Measurements from ENCODE around the gene FRG2B.
"Not testable (repeated sequence)": the region's sequence is repeated elsewhere in the genome, so short reads cannot be mapped to it uniquely, and the experiment has no call there.

The FRG2B gene

DNA sequence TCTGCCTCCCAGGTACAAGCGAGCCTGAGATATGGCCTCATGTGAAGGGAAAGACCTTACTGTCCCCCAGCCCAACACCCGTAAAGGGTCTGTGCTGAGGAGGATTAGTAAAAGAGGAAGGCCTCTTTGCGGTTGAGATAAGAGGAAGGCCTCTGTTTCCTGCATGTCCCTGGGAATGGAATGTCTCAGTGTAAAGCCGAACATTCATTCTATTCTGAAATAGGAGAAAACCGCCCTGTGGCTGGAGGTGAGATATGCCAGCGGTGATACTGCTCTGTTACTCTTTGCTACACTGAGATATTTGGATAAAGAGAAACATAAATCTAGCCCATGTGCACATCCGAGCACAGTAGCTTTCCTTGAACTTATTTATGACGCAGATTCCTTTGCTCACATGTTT, 26.7 kb downstream of the FRG2B start:
- not testable (repeated sequence) for DNase-seq (ENCODE audit: low spot score)

DNA sequence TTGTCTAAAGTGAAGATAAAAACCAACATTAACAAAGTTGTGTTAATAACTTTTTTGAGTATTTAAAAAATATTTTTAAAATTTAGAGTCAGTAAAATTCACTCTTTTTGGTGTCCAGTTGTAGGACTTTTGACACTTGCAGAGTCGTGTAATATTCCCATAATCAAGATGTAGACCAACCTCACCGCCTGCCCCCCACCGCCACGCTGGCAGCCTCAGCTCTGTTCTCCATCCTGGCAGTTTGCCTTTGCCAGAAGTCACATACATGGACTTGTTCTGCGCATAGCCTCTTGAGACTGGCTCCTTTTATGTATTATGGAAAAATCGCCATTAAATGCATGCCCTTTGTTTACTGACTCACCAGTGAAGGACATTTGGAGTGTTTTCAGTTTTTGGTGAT, 33.9 kb downstream of the FRG2B start:
- no peak for DNase-seq (ENCODE audit: low spot score)

DNA sequence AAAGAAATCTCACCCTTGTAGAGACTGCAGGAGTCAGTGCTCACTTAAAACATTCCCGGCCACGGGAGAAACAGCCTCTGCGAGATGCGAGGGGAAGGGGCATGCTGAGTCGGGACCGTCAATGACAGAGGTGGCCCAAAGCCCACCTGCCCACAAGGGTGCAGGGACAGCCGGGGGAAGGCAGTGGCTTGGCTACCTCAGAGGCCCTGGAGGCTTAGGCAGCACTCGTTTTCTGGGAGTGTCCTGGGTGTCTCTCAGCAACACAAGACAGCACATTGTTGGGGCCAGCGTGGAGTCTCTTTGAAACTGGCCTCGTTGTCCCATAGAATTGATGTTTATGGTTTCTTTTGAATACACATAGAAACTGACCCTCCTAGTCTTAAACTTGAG, 35.6 kb downstream of the FRG2B start:
- no peak for DNase-seq (ENCODE audit: low spot score)

DNA sequence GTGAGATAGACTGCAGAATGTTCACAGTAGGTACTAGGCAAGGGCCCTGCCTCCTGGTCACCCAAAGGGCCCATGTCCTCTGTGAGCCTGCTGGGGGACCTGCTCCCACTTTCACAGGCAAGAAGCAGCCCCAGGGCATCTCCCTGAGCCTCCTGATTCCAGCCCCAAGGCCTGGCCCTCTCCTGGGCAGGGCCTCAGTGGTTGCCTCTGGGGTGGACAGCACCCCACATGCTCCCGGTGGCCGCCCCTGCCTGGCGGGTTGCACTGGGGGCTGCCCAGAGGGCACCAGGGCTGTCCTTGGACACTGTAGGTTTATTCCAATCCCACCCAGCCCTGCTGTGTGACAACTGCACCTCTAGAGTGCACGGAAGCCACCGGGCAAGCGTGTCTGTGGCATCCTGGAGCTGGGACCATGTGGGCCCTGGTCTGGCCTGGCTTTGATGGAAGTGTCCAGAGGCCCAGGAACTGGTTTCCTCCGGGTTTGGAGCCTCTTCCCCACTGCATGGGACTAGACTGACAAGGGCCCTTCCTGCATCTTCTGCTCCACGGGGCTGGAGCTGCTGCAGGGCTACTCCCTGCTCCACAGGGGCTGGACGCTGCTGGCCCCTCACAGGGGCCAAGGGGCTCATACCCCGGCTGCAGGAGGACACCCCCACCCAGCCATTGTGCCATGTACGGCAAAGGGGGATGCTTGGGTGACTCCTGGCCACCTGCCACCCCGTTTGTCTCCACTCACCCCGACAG, 36.2 kb downstream of the FRG2B start:
- no peak for DNase-seq (ENCODE audit: low spot score)

DNA sequence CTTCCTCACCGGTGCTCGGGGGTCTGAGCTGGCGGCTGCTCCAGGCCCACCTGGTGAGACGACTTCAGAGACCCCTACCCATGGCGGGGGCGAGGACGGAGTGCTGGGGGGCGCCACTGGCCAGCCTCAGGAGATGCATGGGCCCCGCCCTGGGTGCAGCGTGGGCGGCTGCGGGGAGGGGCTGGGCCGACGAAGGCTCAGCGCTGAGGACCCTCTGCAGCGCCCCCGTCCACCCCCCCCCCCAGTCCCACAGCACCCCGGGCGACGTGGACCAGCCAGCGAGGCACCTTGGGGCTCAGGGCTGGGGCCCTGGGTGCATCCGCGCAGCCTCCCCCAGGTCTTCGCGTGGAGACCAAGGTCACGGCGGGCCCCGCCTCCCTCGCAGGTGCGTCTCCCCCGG, 49.6 kb downstream of the FRG2B start:
- not testable (repeated sequence) for DNase-seq (ENCODE audit: low spot score)

Data from cerebellar cortex (tissue), 1 donor.